GM12864 (cell line): ENCODE measurements around the gene KPNA3.

Experiments
- DNase-seq: peaks from one replicate; pipeline ENCODE4 v3.0.0-alpha.2; 2011; ENCODE audit warnings: low read depth
- H3K4me3 ChIP-seq: 2 replicates; pipeline ENCODE4 v1.5.1; 2011; ENCODE audit warnings: mild to moderate bottlenecking, low read depth, low read length, control low read depth
- CTCF ChIP-seq: IDR thresholded peaks from 2 replicates; pipeline ENCODE4 v1.5.1; 2011; ENCODE audit warnings: low read depth, mild to moderate bottlenecking, moderate library complexity, low read length, control low read depth, inconsistent platforms; ENCODE audit errors: missing control alignments

The KPNA3 gene

GRCh38 chr13:49792550-49793324 lies at the start of gene KPNA3:
KPNA3 (minus strand) TSS chr13:49792682; CDS start chr13:49792506, 176 bp downstream.
- H3K4me3 ChIP-seq: peak within 1 kb of the TSS; percentile 94
- peak; percentile 85 for DNase-seq
- TF ChIP-seq CTCF: peak; percentile 3

GRCh38 chr13:49841964-49842363 lies 49.5 kb upstream of the KPNA3 start:
- DNase-seq: no peak
- no peak overlapping the region for H3K4me3 ChIP-seq
- no peak for TF ChIP-seq CTCF

GRCh38 chr13:49840675-49841074 lies 48.2 kb upstream of the KPNA3 start:
- no peak for DNase-seq
- no peak overlapping the region for H3K4me3 ChIP-seq
- TF ChIP-seq CTCF: no peak

GRCh38 chr13:49840266-49840665 lies 47.8 kb upstream of the KPNA3 start:
- no peak for DNase-seq
- TF ChIP-seq CTCF: no peak
- no peak overlapping the region for H3K4me3 ChIP-seq

- no peak for DNase-seq
- TF ChIP-seq CTCF: no peak
- H3K4me3 ChIP-seq: no peak overlapping the region
Measured at GRCh38 chr13:49838989-49839388, 46.5 kb upstream of the KPNA3 start.

GRCh38 chr13:49836516-49836915 lies 44.0 kb upstream of the KPNA3 start:
- no peak overlapping the region for H3K4me3 ChIP-seq
- TF ChIP-seq CTCF: no peak
- no peak for DNase-seq

- TF ChIP-seq CTCF: no peak
- DNase-seq: no peak
- H3K4me3 ChIP-seq: no peak overlapping the region
Measured at GRCh38 chr13:49833402-49833801, 40.9 kb upstream of the KPNA3 start.
